SK-N-MC (cell line): ENCODE results near the gene CRACDL.

Experiments
- EZH2 ChIP-seq: fragments of 200-600 bp; sonication (generic); IDR thresholded peaks from one replicate; pipeline ENCODE4 v1.6.1; 2017; ENCODE audit warnings: antibody characterized with exemption
- FOXP2 ChIP-seq: optimal IDR thresholded peaks from 2 replicates; pipeline ENCODE3; 2011; ENCODE audit warnings: mild to moderate bottlenecking, moderate library complexity; ENCODE audit not compliant: insufficient read depth; ENCODE audit errors: extremely low read length, control extremely low read depth
- POLR2AphosphoS5 ChIP-seq: IDR thresholded peaks from 2 replicates; pipeline ENCODE4 v1.6.1; 2012; ENCODE audit warnings: mild to moderate bottlenecking, low read depth, low read length, borderline replicate concordance

- TF ChIP-seq POLR2AphosphoS5 (no peak), EZH2 (no peak), FOXP2 (no peak)
Observed at GRCh38 chr2:98749066-98749450, 187.0 kb downstream of the CRACDL start.
